T-helper 1 cell treated with Interleukin-12 subunit alpha and Interleukin-12 subunit beta and Interleukin-4 antibody, amounts not matched to agents 30 μg/mL and 1 μg/mL, for 36 hours (primary cell): ENCODE measurements around the gene PAFAH1B2.

Source experiments
- H3K27ac Mint-ChIP-seq: one replicate; pipeline ENCODE4 v1.8.0; 2021; ENCODE audit warnings: mild to moderate bottlenecking, mixed read lengths
- H3K27me3 Mint-ChIP-seq: one replicate; pipeline ENCODE4 v1.8.0; 2021; ENCODE audit warnings: low read depth, mixed read lengths
- H3K36me3 Mint-ChIP-seq: one replicate; pipeline ENCODE4 v1.8.0; 2021; ENCODE audit warnings: low read depth, mixed read lengths
- H3K4me1 Mint-ChIP-seq: one replicate; pipeline ENCODE4 v1.8.0; 2021; ENCODE audit warnings: low read depth, mixed read lengths
- H3K4me3 Mint-ChIP-seq: one replicate; pipeline ENCODE4 v1.8.0; 2021; ENCODE audit warnings: mild to moderate bottlenecking, moderate library complexity, mixed read lengths
- H3K9me3 Mint-ChIP-seq: one replicate; pipeline ENCODE4 v1.8.0; 2021; ENCODE audit warnings: mixed read lengths

The PAFAH1B2 gene

GRCh38 chr11:117145393-117145761, 1.3 kb downstream of the PAFAH1B2 start:
- peaks cover 35% of the 10 kb centered on the region for H3K4me1 Mint-ChIP-seq
- peak overlapping the region; percentile 97 for H3K27ac Mint-ChIP-seq
- H3K4me3 Mint-ChIP-seq, result peak overlapping the region; percentile 100
- peaks cover 19% of the 10 kb centered on the region for H3K27me3 Mint-ChIP-seq
- no peaks in the 10 kb centered on the region for H3K9me3 Mint-ChIP-seq
- peaks cover 14% of the 10 kb centered on the region for H3K36me3 Mint-ChIP-seq

DNA sequence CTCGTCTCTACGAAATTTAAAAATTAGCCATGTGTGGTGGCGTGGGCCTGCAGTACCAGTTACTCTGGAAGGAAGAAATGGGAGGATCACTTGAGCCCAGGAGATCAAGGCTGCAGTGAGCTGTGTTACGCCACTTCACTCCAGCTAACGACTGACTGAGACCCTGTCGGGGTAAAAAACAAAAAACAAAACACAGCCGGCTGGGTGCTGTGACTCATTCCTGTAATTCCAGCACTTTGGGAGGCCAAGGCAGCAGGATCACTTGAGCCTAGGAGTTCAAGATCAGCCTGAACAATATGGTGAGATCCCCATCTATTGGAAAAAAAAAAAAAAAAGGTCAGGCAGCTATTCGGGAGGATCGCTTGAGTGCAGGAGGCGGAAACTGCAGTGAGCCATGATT, 2.4 kb downstream of the PAFAH1B2 start:
- H3K36me3 Mint-ChIP-seq, result peaks cover 14% of the 10 kb centered on the region
- no peak overlapping the region for H3K27ac Mint-ChIP-seq
- H3K9me3 Mint-ChIP-seq, result no peaks in the 10 kb centered on the region
- H3K4me3 Mint-ChIP-seq, result peak overlapping the region; percentile 100
- H3K27me3 Mint-ChIP-seq, result peaks cover 7% of the 10 kb centered on the region
- H3K4me1 Mint-ChIP-seq, result peaks cover 35% of the 10 kb centered on the region

GRCh38 chr11:117152066-117152465, 8.0 kb downstream of the PAFAH1B2 start:
- peaks cover 9% of the 10 kb centered on the region for H3K4me1 Mint-ChIP-seq
- H3K27me3 Mint-ChIP-seq, result no peaks in the 10 kb centered on the region
- no peak overlapping the region for H3K4me3 Mint-ChIP-seq
- H3K9me3 Mint-ChIP-seq, result no peaks in the 10 kb centered on the region
- peaks cover 13% of the 10 kb centered on the region for H3K36me3 Mint-ChIP-seq
- H3K27ac Mint-ChIP-seq, result no peak overlapping the region

GRCh38 chr11:117154468-117154867, 10.4 kb downstream of the PAFAH1B2 start:
- H3K36me3 Mint-ChIP-seq, result peaks cover 12% of the 10 kb centered on the region
- no peak overlapping the region for H3K4me3 Mint-ChIP-seq
- no peak overlapping the region for H3K27ac Mint-ChIP-seq
- no peaks in the 10 kb centered on the region for H3K9me3 Mint-ChIP-seq
- H3K27me3 Mint-ChIP-seq, result no peaks in the 10 kb centered on the region
- peaks cover 7% of the 10 kb centered on the region for H3K4me1 Mint-ChIP-seq

DNA sequence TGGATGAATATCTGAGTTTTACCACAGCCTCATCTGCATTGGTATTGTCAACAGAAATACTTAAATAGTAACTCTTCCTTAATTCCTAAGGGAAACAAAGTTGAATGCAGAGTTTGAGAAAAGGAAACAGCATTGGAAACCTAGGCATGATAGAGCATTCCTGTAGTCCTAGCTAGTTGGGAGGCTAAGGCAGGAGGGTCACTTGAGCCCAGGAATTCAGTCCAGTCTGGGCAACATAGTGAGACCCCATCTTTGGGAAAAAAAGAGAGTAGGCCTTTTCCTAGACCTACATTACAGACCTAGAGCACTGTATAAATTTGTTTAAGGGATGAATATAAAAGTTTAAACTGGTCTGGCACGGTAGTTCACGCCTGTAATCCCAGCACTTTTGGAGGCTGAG, 13.4 kb downstream of the PAFAH1B2 start:
- Mint-ChIP-seq H3K27me3 (no peaks in the 10 kb centered on the region), H3K27ac (no peak overlapping the region), H3K4me1 (peaks cover 7% of the 10 kb centered on the region), H3K36me3 (peaks cover 17% of the 10 kb centered on the region), H3K4me3 (no peak overlapping the region), H3K9me3 (no peaks in the 10 kb centered on the region)

DNA sequence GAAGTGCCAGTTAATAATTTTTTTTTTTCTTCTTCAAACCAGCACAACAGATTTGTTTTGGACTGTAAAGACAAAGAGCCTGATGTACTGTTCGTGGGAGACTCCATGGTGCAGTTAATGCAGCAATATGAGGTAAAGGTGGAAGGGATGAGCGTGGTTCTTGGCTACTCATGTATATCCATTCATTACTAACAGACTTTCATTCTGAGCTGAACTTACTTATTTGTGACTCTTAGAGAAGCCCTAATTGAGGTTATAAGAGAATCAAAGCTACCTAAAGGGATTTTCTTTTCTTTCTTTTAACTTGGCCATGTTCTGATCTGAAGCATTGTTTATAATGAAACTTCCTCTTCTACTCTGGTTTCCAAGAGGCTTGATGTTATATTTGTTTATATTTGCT, 15.8 kb downstream of the PAFAH1B2 start:
- H3K36me3 Mint-ChIP-seq, result peaks cover 25% of the 10 kb centered on the region
- no peak overlapping the region for H3K4me3 Mint-ChIP-seq
- H3K27ac Mint-ChIP-seq, result no peak overlapping the region
- H3K4me1 Mint-ChIP-seq, result peaks cover 6% of the 10 kb centered on the region
- no peaks in the 10 kb centered on the region for H3K9me3 Mint-ChIP-seq
- no peaks in the 10 kb centered on the region for H3K27me3 Mint-ChIP-seq

GRCh38 chr11:117160826-117161225, 16.7 kb downstream of the PAFAH1B2 start:
- Mint-ChIP-seq H3K27me3 (no peaks in the 10 kb centered on the region), H3K4me1 (peaks cover 6% of the 10 kb centered on the region), H3K27ac (no peak overlapping the region), H3K36me3 (peaks cover 27% of the 10 kb centered on the region), H3K9me3 (no peaks in the 10 kb centered on the region), H3K4me3 (no peak overlapping the region)

DNA sequence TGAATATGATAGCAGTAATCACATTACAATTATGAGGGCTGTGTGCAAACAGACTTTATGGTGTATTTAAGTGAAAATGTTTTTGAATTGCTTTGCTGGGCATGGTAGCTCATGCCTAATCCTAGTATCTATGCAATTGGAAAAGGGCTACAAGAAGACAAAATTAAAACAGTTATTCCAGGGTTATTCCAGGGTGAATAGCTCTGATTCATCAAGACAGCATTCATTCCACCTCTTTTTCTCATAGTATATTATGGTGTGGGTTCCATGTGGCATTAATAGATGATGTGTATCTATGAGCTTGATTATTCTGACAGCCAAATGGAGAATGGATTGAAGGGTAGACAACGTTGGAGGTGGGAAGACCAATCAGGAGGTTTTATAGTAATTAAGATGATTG, 22.4 kb downstream of the PAFAH1B2 start:
- H3K27me3 Mint-ChIP-seq, result no peaks in the 10 kb centered on the region
- H3K4me1 Mint-ChIP-seq, result peaks cover 4% of the 10 kb centered on the region
- H3K4me3 Mint-ChIP-seq, result no peak overlapping the region
- no peak overlapping the region for H3K27ac Mint-ChIP-seq
- peaks cover 31% of the 10 kb centered on the region for H3K36me3 Mint-ChIP-seq
- H3K9me3 Mint-ChIP-seq, result no peaks in the 10 kb centered on the region

DNA sequence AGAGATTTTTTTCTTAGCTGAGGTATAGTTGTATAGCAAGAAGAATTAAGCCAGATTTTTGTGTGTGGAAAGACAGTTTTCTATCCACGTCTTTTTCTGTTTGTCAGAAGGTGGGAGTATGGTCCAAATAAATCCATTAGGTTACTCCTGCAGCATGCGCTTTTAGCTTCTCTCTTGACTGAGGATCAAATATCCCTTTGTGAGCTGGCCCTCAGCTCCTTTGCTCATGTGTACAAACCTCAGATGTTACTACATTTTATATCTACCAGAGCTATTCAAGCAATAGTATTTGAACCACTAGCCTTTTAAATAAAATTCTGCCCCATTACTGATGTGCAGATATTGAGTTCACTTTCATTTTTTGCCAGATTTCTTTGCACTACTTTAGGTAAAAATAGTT, 25.6 kb downstream of the PAFAH1B2 start:
- Mint-ChIP-seq H3K27me3 (no peaks in the 10 kb centered on the region), H3K4me1 (peaks cover 7% of the 10 kb centered on the region), H3K27ac (no peak overlapping the region), H3K36me3 (peaks cover 22% of the 10 kb centered on the region), H3K9me3 (no peaks in the 10 kb centered on the region), H3K4me3 (no peak overlapping the region)

- H3K27ac Mint-ChIP-seq, result no peak overlapping the region
- no peak overlapping the region for H3K4me3 Mint-ChIP-seq
- peaks cover 22% of the 10 kb centered on the region for H3K36me3 Mint-ChIP-seq
- no peaks in the 10 kb centered on the region for H3K9me3 Mint-ChIP-seq
- no peaks in the 10 kb centered on the region for H3K27me3 Mint-ChIP-seq
- peaks cover 7% of the 10 kb centered on the region for H3K4me1 Mint-ChIP-seq
Observed at GRCh38 chr11:117170210-117170609, 26.1 kb downstream of the PAFAH1B2 start.

GRCh38 chr11:117171007-117171403, 26.9 kb downstream of the PAFAH1B2 start:
- Mint-ChIP-seq H3K36me3 (peaks cover 18% of the 10 kb centered on the region), H3K27me3 (no peaks in the 10 kb centered on the region), H3K27ac (no peak overlapping the region)

GRCh38 chr11:117171404-117172061, 27.4 kb downstream of the PAFAH1B2 start:
- H3K9me3 Mint-ChIP-seq, result no peaks in the 10 kb centered on the region
- H3K4me3 Mint-ChIP-seq, result no peak overlapping the region
- H3K27me3 Mint-ChIP-seq, result no peaks in the 10 kb centered on the region
- peaks cover 7% of the 10 kb centered on the region for H3K4me1 Mint-ChIP-seq
- H3K27ac Mint-ChIP-seq, result no peak overlapping the region
- H3K36me3 Mint-ChIP-seq, result peaks cover 18% of the 10 kb centered on the region

More at GRCh38 chr11:117171007-117171403, 26.9 kb downstream of the PAFAH1B2 start:
- no peaks in the 10 kb centered on the region for H3K9me3 Mint-ChIP-seq
- no peak overlapping the region for H3K4me3 Mint-ChIP-seq
- H3K4me1 Mint-ChIP-seq, result peaks cover 7% of the 10 kb centered on the region

DNA sequence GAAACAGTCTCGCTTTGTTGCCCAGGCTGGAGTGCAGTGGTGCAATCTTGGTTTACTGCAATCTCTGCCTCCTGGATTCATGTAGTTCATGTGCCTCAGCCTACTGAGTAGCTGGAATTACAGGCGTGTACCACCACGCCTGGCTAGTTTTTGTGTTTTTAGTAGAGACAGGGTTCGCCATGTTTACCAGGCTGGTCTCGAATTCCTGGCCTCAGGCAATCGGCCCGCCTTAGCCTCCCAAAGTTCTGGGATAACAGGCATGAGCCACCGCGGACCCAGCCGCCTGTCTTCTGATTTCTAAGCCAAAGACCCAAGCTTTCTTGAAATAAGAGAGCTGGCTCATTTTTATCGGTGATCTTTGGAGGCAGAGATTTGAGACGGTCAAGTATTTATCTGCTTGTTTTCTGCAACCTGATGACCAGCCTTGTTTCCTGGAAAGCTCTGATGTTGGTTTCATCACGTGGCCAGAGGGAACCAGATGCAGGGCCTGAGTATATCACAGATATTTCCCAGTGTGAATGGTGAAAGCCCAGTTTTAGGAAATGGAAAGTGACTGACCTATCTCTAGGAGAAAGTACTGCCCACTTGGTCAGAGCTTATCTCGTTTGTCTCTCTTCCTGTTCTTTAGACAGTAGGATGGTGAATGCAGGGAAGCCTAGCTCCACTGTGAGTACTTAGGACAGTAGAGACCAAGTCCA, 28.8 kb downstream of the PAFAH1B2 start:
- H3K36me3 Mint-ChIP-seq, result peaks cover 12% of the 10 kb centered on the region
- peaks cover 8% of the 10 kb centered on the region for H3K4me1 Mint-ChIP-seq
- no peaks in the 10 kb centered on the region for H3K27me3 Mint-ChIP-seq
- no peak overlapping the region for H3K27ac Mint-ChIP-seq
- no peaks in the 10 kb centered on the region for H3K9me3 Mint-ChIP-seq
- no peak overlapping the region for H3K4me3 Mint-ChIP-seq

GRCh38 chr11:117175104-117175503, 31.0 kb downstream of the PAFAH1B2 start:
- Mint-ChIP-seq H3K27ac (peak overlapping the region; percentile 36), H3K4me1 (peaks cover 22% of the 10 kb centered on the region), H3K27me3 (no peaks in the 10 kb centered on the region), H3K4me3 (no peak overlapping the region), H3K36me3 (peaks cover 8% of the 10 kb centered on the region), H3K9me3 (no peaks in the 10 kb centered on the region)

DNA sequence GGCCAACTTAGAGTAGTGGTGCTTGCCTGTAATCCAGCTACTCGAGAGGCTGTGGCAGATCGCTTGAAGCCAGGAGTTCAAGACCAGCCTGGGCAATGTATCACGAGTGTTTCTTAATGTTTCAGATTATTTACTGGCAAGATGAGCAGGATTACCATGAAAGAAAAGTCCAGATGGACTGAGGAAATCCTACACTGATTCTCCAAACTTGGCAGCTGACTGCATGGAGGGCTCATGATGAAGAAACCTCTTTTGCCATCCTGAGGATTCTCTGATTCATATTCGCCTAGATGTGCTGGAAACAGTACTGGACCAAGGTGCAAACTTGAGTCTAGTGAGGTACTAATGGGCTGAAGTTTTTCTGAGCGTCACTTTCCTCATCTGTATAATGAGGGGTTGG, 31.7 kb downstream of the PAFAH1B2 start:
- H3K36me3 Mint-ChIP-seq, result peaks cover 8% of the 10 kb centered on the region
- no peaks in the 10 kb centered on the region for H3K27me3 Mint-ChIP-seq
- H3K9me3 Mint-ChIP-seq, result no peaks in the 10 kb centered on the region
- H3K27ac Mint-ChIP-seq, result no peak overlapping the region
- no peak overlapping the region for H3K4me3 Mint-ChIP-seq
- peaks cover 27% of the 10 kb centered on the region for H3K4me1 Mint-ChIP-seq
